Erythroblast (primary cell): ENCODE measurements around the gene RAB3C.

Experiments
- GATA1 ChIP-seq: IDR thresholded peaks from 2 replicates; pipeline ENCODE4 v1.6.1; 2011; ENCODE audit warnings: low read depth, mild to moderate bottlenecking, control low read depth, low read length, moderate library complexity
- POLR2A ChIP-seq: IDR thresholded peaks from 2 replicates; pipeline ENCODE4 v1.6.1; 2011; ENCODE audit warnings: mild to moderate bottlenecking, low read length

GRCh38 chr5:58771796-58772195, 188.9 kb downstream of the RAB3C start:
- TF ChIP-seq POLR2A (no peak), GATA1 (no peak)
